GM13977 (cell line): Measurements from ENCODE around the gene SFXN2.
A peak's percentile ranks its signal among the peaks of the same experiment; 100 is the strongest.

Experiments
- DNase-seq: peaks from one replicate; pipeline ENCODE4 v3.0.0; 2012; ENCODE audit warnings: low spot score
- CTCF ChIP-seq: IDR thresholded peaks from 2 replicates; pipeline ENCODE4 v1.5.1; 2012; ENCODE audit warnings: mild to moderate bottlenecking, control low read depth; ENCODE audit not compliant: insufficient read depth; ENCODE audit errors: extremely low read depth, missing control alignments
- in situ Hi-C: fragments of 300-500 bp; cut with MboI; formaldehyde crosslinking; loops from one replicate; pipeline ENCODE4 v1.12.0; 2022; ENCODE audit warnings: low sequenced_read_pairs, low pct_unique_long_range_greater_than_20kb, mixed read lengths, inconsistent platforms; ENCODE audit not compliant: unreplicated experiment

SFXN2 gene

GRCh38 chr10:102670871-102671434 is 43.5 kb upstream of the SFXN2 start:
- in situ Hi-C loops = no loop called here
- TF ChIP-seq CTCF = no peak
- DNase-seq = no peak

GRCh38 chr10:102673236-102673818 is 41.1 kb upstream of the SFXN2 start:
- TF ChIP-seq CTCF = no peak

GRCh38 chr10:102673819-102674511 is 40.5 kb upstream of the SFXN2 start:
- DNase-seq = peak; percentile 77
- in situ Hi-C loops = no loop called here
- no peak for TF ChIP-seq CTCF

More at GRCh38 chr10:102673236-102673818, 41.1 kb upstream of the SFXN2 start:
- no peak for DNase-seq
- in situ Hi-C loops = no loop called here

- TF ChIP-seq CTCF = no peak
- in situ Hi-C loops = no loop called here
- no peak for DNase-seq
Observed at GRCh38 chr10:102674566-102674965, 39.9 kb upstream of the SFXN2 start.

- DNase-seq = peak; percentile 56
- in situ Hi-C loops = no loop called here
- TF ChIP-seq CTCF = no peak
Observed at GRCh38 chr10:102675011-102675665, 39.3 kb upstream of the SFXN2 start.

- peak; percentile 24 for DNase-seq
- in situ Hi-C loops = no loop called here
- TF ChIP-seq CTCF = no peak
Observed at GRCh38 chr10:102675666-102676533, 38.5 kb upstream of the SFXN2 start.
